Measurements from ENCODE around the gene CRACR2A. TPM values are rescaled to one million over a fixed set of nuclear protein-coding genes. Genes with fewer than 3 reads are reported as not detected.
A peak's percentile ranks its signal among the peaks of the same experiment; 100 is the strongest.

CRACR2A gene
- total and polyA plus RNA-seq, 10 of the 15 experiments (the other 5 are each of a cell fraction or from before 2014, with no cell fraction given): 2.1 to 18.0 (median 13.2) TPM

- no peak for TF ChIP-seq ZBTB4 (CRISPR knock-in tag; IDR thresholded peaks at IDR 0.05)
- TF ChIP-seq MXI1 (IDR thresholded peaks at IDR 0.05; ENCODE audit: low read depth, low read length): 0 out of 2 replicates have a peak, but pooled peaks have one; percentile 37
- TF ChIP-seq GABPA (IDR thresholded peaks at IDR 0.05; ENCODE audit: low read depth): peak; percentile 82
- TF ChIP-seq PKNOX1 (IDR thresholded peaks at IDR 0.05): peak; percentile 69
- TF ChIP-seq HDGF (IDR thresholded peaks at IDR 0.05): no peak; the same call in 1 of the 2 replicates
- TF ChIP-seq IRF4 (IDR thresholded peaks at IDR 0.05; ENCODE audit: low read depth, low read length): peak; percentile 67; the same call in 1 of the 2 replicates
- 0 out of 2 replicates have a peak, but pooled peaks have one; percentile 32 for TF ChIP-seq BACH1 (IDR thresholded peaks at IDR 0.05; ENCODE audit: borderline replicate concordance)
- TF ChIP-seq RELA (IDR thresholded peaks at IDR 0.05; ENCODE audit: borderline replicate concordance, partially characterized antibody): no peak
- TF ChIP-seq ZNF207 (IDR thresholded peaks at IDR 0.05; ENCODE audit: borderline replicate concordance): no peak
- TF ChIP-seq NR2C1 (IDR thresholded peaks at IDR 0.05): no peak
- TF ChIP-seq STAT1 (conservative IDR thresholded peaks at IDR 0.05): no peak; the same call in 1 of the 2 replicates
- TF ChIP-seq EZH2 (IDR thresholded peaks at IDR 0.05; ENCODE audit: borderline replicate concordance, control insufficient read depth, low read depth, low read length): no peak
- TF ChIP-seq RBBP5 (conservative IDR thresholded peaks at IDR 0.05): no peak
- TF ChIP-seq, protein P1, sequence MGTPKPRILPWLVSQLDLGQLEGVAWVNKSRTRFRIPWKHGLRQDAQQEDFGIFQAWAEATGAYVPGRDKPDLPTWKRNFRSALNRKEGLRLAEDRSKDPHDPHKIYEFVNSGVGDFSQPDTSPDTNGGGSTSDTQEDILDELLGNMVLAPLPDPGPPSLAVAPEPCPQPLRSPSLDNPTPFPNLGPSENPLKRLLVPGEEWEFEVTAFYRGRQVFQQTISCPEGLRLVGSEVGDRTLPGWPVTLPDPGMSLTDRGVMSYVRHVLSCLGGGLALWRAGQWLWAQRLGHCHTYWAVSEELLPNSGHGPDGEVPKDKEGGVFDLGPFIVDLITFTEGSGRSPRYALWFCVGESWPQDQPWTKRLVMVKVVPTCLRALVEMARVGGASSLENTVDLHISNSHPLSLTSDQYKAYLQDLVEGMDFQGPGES (IDR thresholded peaks at IDR 0.05): no peak
- TF ChIP-seq RB1 (IDR thresholded peaks at IDR 0.05; ENCODE audit: borderline replicate concordance): no peak
- TF ChIP-seq SUZ12 (IDR thresholded peaks at IDR 0.05; ENCODE audit: unreplicated experiment): no peak
- TF ChIP-seq BMI1 (IDR thresholded peaks at IDR 0.05; ENCODE audit: borderline replicate concordance): peak; percentile 24; the same call in 1 of the 2 replicates
- no peak for TF ChIP-seq NFYA (IDR thresholded peaks at IDR 0.05; ENCODE audit: borderline replicate concordance, low read depth, low read length)
- no peak for TF ChIP-seq BCLAF1 (IDR thresholded peaks at IDR 0.05)
- TF ChIP-seq ZZZ3 (IDR thresholded peaks at IDR 0.05; ENCODE audit: control insufficient read depth, insufficient read length, low read depth): no peak
- no peak for TF ChIP-seq SIX5 (IDR thresholded peaks at IDR 0.05; ENCODE audit: low read depth, low read length, severe bottlenecking)
- no peak for TF ChIP-seq YBX1 (IDR thresholded peaks at IDR 0.05)
- TF ChIP-seq SMC3 (IDR thresholded peaks at IDR 0.05; ENCODE audit: borderline replicate concordance, low read length): no peak
These were observed 706 bp downstream of the CRACR2A start (continued) for GRCh38 chr12:3752096-3752709.

Measured in GM12878 (cell line).